ENCODE results near the gene COBLL1.

COBLL1 gene

DNA sequence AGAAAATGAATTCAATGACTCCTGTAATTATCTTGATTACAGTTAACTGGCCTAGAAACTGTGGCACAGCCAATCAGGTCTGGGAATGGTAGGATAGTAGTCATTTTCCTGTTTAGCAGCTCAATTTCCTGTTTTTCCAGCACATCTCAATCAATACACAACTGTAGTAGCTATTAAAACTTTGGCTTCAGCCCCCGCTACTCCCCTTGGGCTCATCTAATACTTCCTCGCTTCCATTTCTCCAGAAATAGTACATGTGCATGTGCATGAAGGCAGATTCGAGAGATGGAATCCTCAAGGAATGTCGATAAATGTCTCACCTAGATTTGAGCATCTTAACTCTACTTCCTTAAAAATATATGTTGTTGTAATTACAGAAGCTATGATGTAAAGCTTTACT, 9.7 kb downstream of the COBLL1 start:
- DNase-seq (ENCODE audit: low read depth) = no peak
- TF ChIP-seq, protein P1, sequence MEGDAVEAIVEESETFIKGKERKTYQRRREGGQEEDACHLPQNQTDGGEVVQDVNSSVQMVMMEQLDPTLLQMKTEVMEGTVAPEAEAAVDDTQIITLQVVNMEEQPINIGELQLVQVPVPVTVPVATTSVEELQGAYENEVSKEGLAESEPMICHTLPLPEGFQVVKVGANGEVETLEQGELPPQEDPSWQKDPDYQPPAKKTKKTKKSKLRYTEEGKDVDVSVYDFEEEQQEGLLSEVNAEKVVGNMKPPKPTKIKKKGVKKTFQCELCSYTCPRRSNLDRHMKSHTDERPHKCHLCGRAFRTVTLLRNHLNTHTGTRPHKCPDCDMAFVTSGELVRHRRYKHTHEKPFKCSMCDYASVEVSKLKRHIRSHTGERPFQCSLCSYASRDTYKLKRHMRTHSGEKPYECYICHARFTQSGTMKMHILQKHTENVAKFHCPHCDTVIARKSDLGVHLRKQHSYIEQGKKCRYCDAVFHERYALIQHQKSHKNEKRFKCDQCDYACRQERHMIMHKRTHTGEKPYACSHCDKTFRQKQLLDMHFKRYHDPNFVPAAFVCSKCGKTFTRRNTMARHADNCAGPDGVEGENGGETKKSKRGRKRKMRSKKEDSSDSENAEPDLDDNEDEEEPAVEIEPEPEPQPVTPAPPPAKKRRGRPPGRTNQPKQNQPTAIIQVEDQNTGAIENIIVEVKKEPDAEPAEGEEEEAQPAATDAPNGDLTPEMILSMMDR (conservative IDR thresholded peaks at IDR 0.05; ENCODE audit: low read length) = no peak
- no peak overlapping the region for H3K4me3 ChIP-seq (ENCODE audit: low read length)

DNA sequence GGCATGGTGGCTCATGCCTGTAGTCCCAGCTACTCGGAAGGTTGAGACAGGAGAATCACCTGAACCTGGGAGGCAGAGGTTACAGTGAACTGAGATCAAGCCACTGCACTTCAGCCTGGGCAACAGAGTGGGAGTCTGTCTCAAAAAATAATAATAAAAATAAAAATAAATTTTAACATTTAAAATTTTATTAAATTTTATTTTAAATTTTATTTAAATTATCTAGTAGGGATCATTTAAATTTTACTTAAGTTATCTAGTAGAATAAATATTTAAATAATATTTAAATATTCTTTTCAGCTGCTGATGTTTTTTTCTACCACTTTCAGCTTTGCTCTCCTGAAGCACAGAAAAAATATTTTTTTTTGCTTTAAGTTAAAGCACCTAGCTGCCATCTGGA, 10.4 kb downstream of the COBLL1 start:
- no peak for DNase-seq (ENCODE audit: low read depth)
- H3K4me3 ChIP-seq (ENCODE audit: low read length) = no peak overlapping the region
- TF ChIP-seq, protein P1 (conservative IDR thresholded peaks at IDR 0.05; ENCODE audit: low read length) = no peak

DNA sequence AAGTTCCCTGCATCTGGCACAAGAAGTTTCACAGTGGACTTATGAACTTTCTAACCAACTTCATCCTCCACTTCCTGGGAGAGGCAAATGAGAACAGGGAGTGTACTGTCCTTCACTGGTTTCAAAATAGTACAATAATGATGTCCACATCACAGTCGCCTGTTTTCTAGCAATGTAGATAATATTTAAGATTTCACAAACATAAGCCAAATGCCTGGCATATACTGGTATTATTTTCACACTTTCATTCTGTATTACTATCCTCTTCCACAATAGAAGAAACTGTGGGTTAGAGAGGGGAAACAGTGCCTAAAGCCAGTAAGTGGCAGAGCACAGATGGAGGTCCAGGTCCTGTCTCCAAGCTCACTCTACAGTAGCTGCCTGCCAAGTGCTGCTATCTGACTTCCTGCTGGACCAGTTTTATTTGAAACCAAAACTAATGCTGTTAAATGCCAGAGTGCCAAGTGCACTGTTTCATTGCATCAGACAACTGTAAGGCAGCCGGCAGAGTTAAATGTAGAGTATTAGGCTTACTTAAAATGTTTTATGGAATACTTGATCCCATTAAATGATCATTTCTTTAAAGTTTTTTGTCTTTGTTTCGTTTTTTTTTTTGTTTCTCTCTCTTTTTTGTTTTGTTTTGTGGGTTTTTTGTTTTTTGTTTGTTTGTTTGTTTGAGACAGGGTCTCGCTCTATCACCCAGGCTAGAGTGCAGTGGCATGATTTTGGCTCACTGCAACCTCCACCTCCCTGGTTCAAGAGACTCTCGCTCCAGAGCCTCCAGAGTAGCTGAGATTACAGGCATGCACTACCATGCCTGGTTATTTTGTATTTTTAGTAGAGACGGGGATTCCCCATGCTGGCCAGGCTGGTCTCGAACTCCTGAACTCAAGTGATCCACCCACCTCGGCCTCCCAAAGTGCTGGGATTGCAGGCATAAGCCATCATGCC, 15.1 kb downstream of the COBLL1 start:
- H3K4me3 ChIP-seq (ENCODE audit: low read length) = no peak overlapping the region; the same call in 1 of the 2 replicates
- TF ChIP-seq, protein P1 (conservative IDR thresholded peaks at IDR 0.05; ENCODE audit: low read length) = no peak
- DNase-seq (ENCODE audit: low read depth) = peak; percentile 73

DNA sequence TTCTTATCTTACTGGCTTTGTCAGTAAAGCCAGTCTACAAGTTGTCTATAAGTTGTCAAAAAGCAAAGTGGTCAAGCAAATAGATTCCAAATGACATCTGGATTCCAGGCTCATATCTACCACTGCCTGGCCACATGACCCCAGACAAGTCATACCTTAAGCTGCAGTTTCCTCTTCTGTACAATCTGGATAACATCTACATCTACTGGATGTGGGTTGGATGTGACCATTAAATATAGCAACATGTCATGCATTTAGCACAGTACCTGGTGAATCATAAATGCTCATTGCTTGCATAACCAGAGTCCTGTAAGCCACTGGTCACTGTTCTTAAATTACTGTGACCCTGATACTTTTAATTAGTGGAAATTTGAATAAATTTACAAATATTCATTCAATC, 16.8 kb downstream of the COBLL1 start:
- peak; percentile 21 for DNase-seq (ENCODE audit: low read depth)
- TF ChIP-seq, protein P1 (conservative IDR thresholded peaks at IDR 0.05; ENCODE audit: low read length) = no peak
- H3K4me3 ChIP-seq (ENCODE audit: low read length) = no peak overlapping the region

DNA sequence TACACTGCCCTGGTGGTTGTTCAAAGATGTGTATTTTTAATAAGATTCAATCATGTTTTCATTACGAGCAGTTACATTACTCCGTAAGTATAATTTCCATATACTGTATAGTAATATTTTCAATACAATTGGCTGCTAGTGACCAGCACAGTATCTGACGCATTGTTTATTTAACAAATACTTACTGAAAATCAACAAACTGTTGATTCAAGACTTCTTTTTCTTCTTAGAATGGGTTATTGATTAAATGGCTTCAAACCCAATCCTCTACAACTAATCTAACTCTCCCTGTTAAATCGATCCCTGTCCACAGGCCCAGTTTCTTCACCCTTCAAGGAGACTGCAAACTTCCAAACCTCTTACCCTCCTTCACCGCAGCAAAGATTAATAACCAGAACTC, 18.5 kb downstream of the COBLL1 start:
- TF ChIP-seq, protein P1 (conservative IDR thresholded peaks at IDR 0.05; ENCODE audit: low read length) = no peak
- no peak for DNase-seq (ENCODE audit: low read depth)

DNA sequence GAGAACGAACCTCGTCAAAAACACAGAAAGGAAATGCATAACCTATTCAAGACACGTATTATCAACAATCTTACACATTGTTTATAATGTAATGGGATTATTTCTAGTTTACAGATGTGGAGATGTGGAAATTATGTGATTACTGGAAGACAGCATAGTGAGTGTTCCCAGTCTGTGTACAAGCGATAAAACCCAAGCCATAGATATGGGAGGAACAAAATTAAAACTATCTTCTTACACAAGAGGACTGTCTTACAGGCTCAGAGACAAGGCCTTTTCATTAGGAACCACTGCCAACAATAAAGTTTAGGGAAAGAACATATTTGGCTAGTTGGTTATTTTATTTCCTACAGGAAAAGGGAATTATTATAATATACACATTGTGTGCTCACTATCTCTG, 20.3 kb downstream of the COBLL1 start:
- H3K4me3 ChIP-seq (ENCODE audit: low read length) = no peak overlapping the region
- TF ChIP-seq, protein P1 (conservative IDR thresholded peaks at IDR 0.05; ENCODE audit: low read length) = no peak
- DNase-seq (ENCODE audit: low read depth) = no peak

More for the DNA sequence above, 18.5 kb downstream of the COBLL1 start:
- H3K4me3 ChIP-seq (ENCODE audit: low read length) = no peak overlapping the region

All from AG10803 (cell line).